WTC11 (cell line): ENCODE measurements around the gene FAM124B. TPM values are rescaled to one million over a fixed set of nuclear protein-coding genes. Genes with fewer than 3 reads are reported as not detected.

Experiments
- ATAC-seq: fragments of 200-7000 bp; cut with Tn5 transposase; 2 replicates; pipeline ENCODE4 v1.10.0; 2021; ENCODE audit warnings: mild to moderate bottlenecking, moderate library complexity
- CTCF ChIA-PET: fragments of 300-600 bp; sonication (Branson Sonifier 250); formaldehyde crosslinking; loops from one replicate; lab custom pipeline; 2021; ENCODE audit warnings: antibody characterized with exemption; lab: Charles Lee
- POLR2A ChIA-PET: fragments of 350-600 bp; sonication (Branson Sonifier 250); formaldehyde crosslinking; loops from one replicate; lab custom pipeline; 2021; ENCODE audit warnings: antibody characterized with exemption; lab: Charles Lee
- DNase-seq: peaks from one replicate; pipeline ENCODE4 v3.0.0; 2021; ENCODE audit warnings: low spot score
- H3K27ac Mint-ChIP-seq: 2 replicates; pipeline ENCODE4 v1.8.0; 2021; ENCODE audit warnings: mixed read lengths
- H3K27me3 Mint-ChIP-seq: 2 replicates; pipeline ENCODE4 v1.8.0; 2021; ENCODE audit warnings: low read depth, mild to moderate bottlenecking, moderate library complexity, mixed read lengths
- H3K36me3 Mint-ChIP-seq: 2 replicates; pipeline ENCODE4 v1.8.0; 2021; ENCODE audit warnings: mixed read lengths
- H3K4me1 Mint-ChIP-seq: 2 replicates; pipeline ENCODE4 v1.8.0; 2022; ENCODE audit warnings: mixed read lengths
- H3K4me3 Mint-ChIP-seq: 2 replicates; pipeline ENCODE4 v1.8.0; 2021; ENCODE audit warnings: mild to moderate bottlenecking, moderate library complexity, mixed read lengths
- H3K9me3 Mint-ChIP-seq: 2 replicates; pipeline ENCODE4 v1.8.0; 2021; ENCODE audit warnings: mixed read lengths
- ATF1 ChIP-seq: sonication (generic); formaldehyde crosslinking; IDR thresholded peaks from 2 replicates; pipeline ENCODE4 v1.8.1; 2023; ENCODE audit warnings: mild to moderate bottlenecking, moderate library complexity, missing genetic modification reagents
- HMGA2 ChIP-seq: fragments of 250-450 bp; sonication (Bioruptor Pico); IDR thresholded peaks from 2 replicates; pipeline ENCODE4 v1.4.0; 2021; ENCODE audit warnings: mild to moderate bottlenecking, moderate library complexity
- NFATC4 ChIP-seq: fragments of 250-450 bp; sonication (Bioruptor Pico); IDR thresholded peaks from 2 replicates; pipeline ENCODE4 v1.9.0; 2021; ENCODE audit warnings: mild to moderate bottlenecking
- NFE2L1 ChIP-seq: sonication (generic); formaldehyde crosslinking; IDR thresholded peaks from 2 replicates; pipeline ENCODE4 v1.8.1; 2023; ENCODE audit warnings: missing genetic modification reagents
- NR2C2 ChIP-seq: sonication (generic); formaldehyde crosslinking; IDR thresholded peaks from 2 replicates; pipeline ENCODE4 v1.8.0; 2022; ENCODE audit warnings: mild to moderate bottlenecking, missing genetic modification reagents
- PRRX2 ChIP-seq: fragments of 250-450 bp; sonication (Bioruptor Pico); IDR thresholded peaks from 2 replicates; pipeline ENCODE4 v1.8.0; 2021; ENCODE audit warnings: mild to moderate bottlenecking
- RELA ChIP-seq: sonication (generic); formaldehyde crosslinking; IDR thresholded peaks from 2 replicates; pipeline ENCODE4 v1.8.1; 2022; ENCODE audit warnings: missing genetic modification reagents, mild to moderate bottlenecking, borderline replicate concordance
- RORB ChIP-seq: fragments of 250-450 bp; sonication (Bioruptor Pico); IDR thresholded peaks from 2 replicates; pipeline ENCODE4 v1.9.0; 2021; ENCODE audit warnings: mild to moderate bottlenecking
- SP1 ChIP-seq: sonication (generic); formaldehyde crosslinking; conservative IDR thresholded peaks from 2 replicates; pipeline ENCODE4 v1.8.1; 2022; ENCODE audit warnings: missing genetic modification reagents
- TCF7 ChIP-seq: sonication (generic); formaldehyde crosslinking; IDR thresholded peaks from 2 replicates; pipeline ENCODE4 v1.8.0; 2022; ENCODE audit warnings: mild to moderate bottlenecking, low read depth, missing genetic modification reagents, moderate library complexity
- TEAD4 ChIP-seq: sonication (generic); formaldehyde crosslinking; IDR thresholded peaks from 2 replicates; pipeline ENCODE4 v1.8.0; 2022; ENCODE audit warnings: mild to moderate bottlenecking, missing genetic modification reagents
- ZNF121 ChIP-seq: sonication (generic); formaldehyde crosslinking; IDR thresholded peaks from 2 replicates; pipeline ENCODE4 v1.8.0; 2023; ENCODE audit warnings: missing genetic modification reagents
- total RNA-seq: library from RNA; stranded (reverse); gene quantifications from 3 replicates; pipeline ENCODE4 v1.2.3, GENCODE V29; 2021
- TF ChIP-seq, protein P1 (sequence below): fragments of 200-600 bp; IDR thresholded peaks from 2 replicates; pipeline ENCODE4 v1.8.0; 2022; ENCODE audit warnings: antibody characterized with exemption
- TF ChIP-seq, protein P2 (sequence below): sonication (generic); formaldehyde crosslinking; conservative IDR thresholded peaks from 2 replicates; pipeline ENCODE4 v1.8.1; 2022; ENCODE audit warnings: mild to moderate bottlenecking, missing genetic modification reagents
- TF ChIP-seq, protein P3 (sequence below): sonication (generic); formaldehyde crosslinking; IDR thresholded peaks from 2 replicates; pipeline ENCODE4 v1.8.1; 2023; ENCODE audit warnings: mild to moderate bottlenecking, missing genetic modification reagents, moderate library complexity
- TF ChIP-seq, protein P4 (sequence below): sonication (generic); formaldehyde crosslinking; IDR thresholded peaks from 2 replicates; pipeline ENCODE4 v1.8.1; 2023; ENCODE audit warnings: mild to moderate bottlenecking, missing genetic modification reagents, moderate library complexity
- TF ChIP-seq, protein P5 (sequence below): sonication (generic); formaldehyde crosslinking; IDR thresholded peaks from 2 replicates; pipeline ENCODE4 v1.8.1; 2023; ENCODE audit warnings: mild to moderate bottlenecking, moderate library complexity, missing genetic modification reagents
- TF ChIP-seq, protein P6 (sequence below): sonication (generic); formaldehyde crosslinking; IDR thresholded peaks from 2 replicates; pipeline ENCODE4 v1.8.0; 2022; ENCODE audit warnings: mild to moderate bottlenecking, missing genetic modification reagents
- TF ChIP-seq, protein P7 (sequence below): sonication (generic); formaldehyde crosslinking; IDR thresholded peaks from 2 replicates; pipeline ENCODE4 v1.8.0; 2023; ENCODE audit warnings: missing genetic modification reagents
- TF ChIP-seq, protein P8 (sequence below): fragments of 250-450 bp; sonication (Bioruptor Pico); IDR thresholded peaks from 2 replicates; pipeline ENCODE4 v1.9.0; 2021; ENCODE audit warnings: mild to moderate bottlenecking
- TF ChIP-seq, protein P9 (sequence below): fragments of 250-450 bp; sonication (Bioruptor Pico); conservative IDR thresholded peaks from 2 replicates; pipeline ENCODE4 v1.9.0; 2021; ENCODE audit warnings: mild to moderate bottlenecking

Gene FAM124B
- total RNA-seq, 1 experiment from 2014 or later, result 3.7 TPM

DNA sequence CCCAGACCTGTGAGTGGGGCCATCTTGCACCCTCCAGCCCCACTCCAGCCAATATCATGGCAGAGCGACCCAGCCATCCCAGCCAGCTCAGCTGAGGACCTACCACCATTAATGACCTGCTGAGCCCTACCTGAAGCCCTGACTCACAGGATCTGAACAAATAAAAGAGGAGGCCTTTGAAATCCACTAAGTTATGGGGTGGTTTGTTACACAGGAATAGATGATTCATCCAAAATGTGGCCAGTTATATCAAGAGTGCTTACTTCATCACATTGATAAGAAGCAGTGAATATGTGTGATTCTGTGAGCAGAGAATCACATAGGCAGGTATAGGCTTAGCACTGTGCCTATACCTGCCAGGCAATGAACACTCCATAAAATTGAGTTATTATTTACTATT, 34.7 kb upstream of the FAM124B start:
- no peak for DNase-seq
- TF ChIP-seq, protein P1, sequence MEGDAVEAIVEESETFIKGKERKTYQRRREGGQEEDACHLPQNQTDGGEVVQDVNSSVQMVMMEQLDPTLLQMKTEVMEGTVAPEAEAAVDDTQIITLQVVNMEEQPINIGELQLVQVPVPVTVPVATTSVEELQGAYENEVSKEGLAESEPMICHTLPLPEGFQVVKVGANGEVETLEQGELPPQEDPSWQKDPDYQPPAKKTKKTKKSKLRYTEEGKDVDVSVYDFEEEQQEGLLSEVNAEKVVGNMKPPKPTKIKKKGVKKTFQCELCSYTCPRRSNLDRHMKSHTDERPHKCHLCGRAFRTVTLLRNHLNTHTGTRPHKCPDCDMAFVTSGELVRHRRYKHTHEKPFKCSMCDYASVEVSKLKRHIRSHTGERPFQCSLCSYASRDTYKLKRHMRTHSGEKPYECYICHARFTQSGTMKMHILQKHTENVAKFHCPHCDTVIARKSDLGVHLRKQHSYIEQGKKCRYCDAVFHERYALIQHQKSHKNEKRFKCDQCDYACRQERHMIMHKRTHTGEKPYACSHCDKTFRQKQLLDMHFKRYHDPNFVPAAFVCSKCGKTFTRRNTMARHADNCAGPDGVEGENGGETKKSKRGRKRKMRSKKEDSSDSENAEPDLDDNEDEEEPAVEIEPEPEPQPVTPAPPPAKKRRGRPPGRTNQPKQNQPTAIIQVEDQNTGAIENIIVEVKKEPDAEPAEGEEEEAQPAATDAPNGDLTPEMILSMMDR, result no peak
- TF ChIP-seq TEAD4, result no peak
- TF ChIP-seq, protein P2, sequence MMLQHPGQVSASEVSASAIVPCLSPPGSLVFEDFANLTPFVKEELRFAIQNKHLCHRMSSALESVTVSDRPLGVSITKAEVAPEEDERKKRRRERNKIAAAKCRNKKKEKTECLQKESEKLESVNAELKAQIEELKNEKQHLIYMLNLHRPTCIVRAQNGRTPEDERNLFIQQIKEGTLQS (CRISPR knock-in tag), result no peak
- TF ChIP-seq ATF1 (CRISPR knock-in tag), result no peak
- TF ChIP-seq, protein P3, sequence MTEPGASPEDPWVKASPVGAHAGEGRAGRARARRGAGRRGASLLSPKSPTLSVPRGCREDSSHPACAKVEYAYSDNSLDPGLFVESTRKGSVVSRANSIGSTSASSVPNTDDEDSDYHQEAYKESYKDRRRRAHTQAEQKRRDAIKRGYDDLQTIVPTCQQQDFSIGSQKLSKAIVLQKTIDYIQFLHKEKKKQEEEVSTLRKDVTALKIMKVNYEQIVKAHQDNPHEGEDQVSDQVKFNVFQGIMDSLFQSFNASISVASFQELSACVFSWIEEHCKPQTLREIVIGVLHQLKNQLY (CRISPR knock-in tag), result no peak
- no peak for TF ChIP-seq RORB
- no peak for TF ChIP-seq NFE2L1
- no peak for TF ChIP-seq NR2C2
- no peak for TF ChIP-seq NFATC4
- no peak for TF ChIP-seq SP1 (CRISPR knock-in tag)
- ChIA-PET CTCF (no interaction called here), POLR2A (no interaction called here)
- no peak overlapping the region for H3K4me3 Mint-ChIP-seq
- peaks cover 28% of the 10 kb centered on the region for H3K9me3 Mint-ChIP-seq
- H3K27me3 Mint-ChIP-seq, result no peaks in the 10 kb centered on the region; the same call in 1 of the 2 replicates
- H3K27ac Mint-ChIP-seq, result no peak overlapping the region
- peaks cover 16% of the 10 kb centered on the region for H3K36me3 Mint-ChIP-seq
- H3K4me1 Mint-ChIP-seq, result peaks cover 48% of the 10 kb centered on the region
- ATAC-seq, result no peak

DNA sequence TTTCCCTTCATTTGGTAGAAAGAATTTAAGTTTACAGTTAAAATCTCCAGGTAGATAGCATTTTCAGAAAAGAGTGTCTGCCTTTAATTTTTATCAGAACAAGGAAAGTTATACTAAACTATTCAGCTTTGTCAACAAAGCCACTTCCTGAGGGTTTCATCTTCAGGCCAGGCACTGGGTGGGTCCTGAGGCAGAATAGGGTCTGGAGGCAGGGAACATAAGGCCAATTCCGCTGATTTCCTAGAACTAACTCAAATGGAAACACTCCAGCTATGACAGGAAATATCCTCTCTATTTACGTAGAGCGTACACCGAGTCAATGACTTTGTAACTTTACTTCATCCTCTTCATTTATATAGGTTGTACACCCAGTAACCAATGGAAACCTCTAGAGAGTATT, 32.7 kb upstream of the FAM124B start:
- Mint-ChIP-seq H3K36me3 (peaks cover 36% of the 10 kb centered on the region), H3K27ac (peak overlapping the region; percentile 100), H3K27me3 (peaks cover 3% of the 10 kb centered on the region; the same call in 1 of the 2 replicates), H3K9me3 (peaks cover 48% of the 10 kb centered on the region), H3K4me3 (no peak overlapping the region), H3K4me1 (peaks cover 45% of the 10 kb centered on the region)
- ChIA-PET CTCF (no interaction called here), POLR2A (no interaction called here)
- DNase-seq, result no peak
- TF ChIP-seq TEAD4, result no peak
- no peak for TF ChIP-seq RELA (CRISPR knock-in tag)
- TF ChIP-seq, protein P4, sequence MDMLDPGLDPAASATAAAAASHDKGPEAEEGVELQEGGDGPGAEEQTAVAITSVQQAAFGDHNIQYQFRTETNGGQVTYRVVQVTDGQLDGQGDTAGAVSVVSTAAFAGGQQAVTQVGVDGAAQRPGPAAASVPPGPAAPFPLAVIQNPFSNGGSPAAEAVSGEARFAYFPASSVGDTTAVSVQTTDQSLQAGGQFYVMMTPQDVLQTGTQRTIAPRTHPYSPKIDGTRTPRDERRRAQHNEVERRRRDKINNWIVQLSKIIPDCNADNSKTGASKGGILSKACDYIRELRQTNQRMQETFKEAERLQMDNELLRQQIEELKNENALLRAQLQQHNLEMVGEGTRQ (CRISPR knock-in tag), result no peak
- no peak for TF ChIP-seq HMGA2
- no peak for TF ChIP-seq ZNF121
- no peak for TF ChIP-seq TCF7 (CRISPR knock-in tag)
- TF ChIP-seq, protein P5, sequence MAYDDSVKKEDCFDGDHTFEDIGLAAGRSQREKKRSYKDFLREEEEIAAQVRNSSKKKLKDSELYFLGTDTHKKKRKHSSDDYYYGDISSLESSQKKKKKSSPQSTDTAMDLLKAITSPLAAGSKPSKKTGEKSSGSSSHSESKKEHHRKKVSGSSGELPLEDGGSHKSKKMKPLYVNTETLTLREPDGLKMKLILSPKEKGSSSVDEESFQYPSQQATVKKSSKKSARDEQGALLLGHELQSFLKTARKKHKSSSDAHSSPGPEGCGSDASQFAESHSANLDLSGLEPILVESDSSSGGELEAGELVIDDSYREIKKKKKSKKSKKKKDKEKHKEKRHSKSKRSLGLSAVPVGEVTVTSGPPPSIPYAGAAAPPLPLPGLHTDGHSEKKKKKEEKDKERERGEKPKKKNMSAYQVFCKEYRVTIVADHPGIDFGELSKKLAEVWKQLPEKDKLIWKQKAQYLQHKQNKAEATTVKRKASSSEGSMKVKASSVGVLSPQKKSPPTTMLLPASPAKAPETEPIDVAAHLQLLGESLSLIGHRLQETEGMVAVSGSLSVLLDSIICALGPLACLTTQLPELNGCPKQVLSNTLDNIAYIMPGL, result no peak
- TF ChIP-seq NFATC4, result no peak
- TF ChIP-seq, all 79 proteins: peak for 0
- no peak for ATAC-seq

DNA sequence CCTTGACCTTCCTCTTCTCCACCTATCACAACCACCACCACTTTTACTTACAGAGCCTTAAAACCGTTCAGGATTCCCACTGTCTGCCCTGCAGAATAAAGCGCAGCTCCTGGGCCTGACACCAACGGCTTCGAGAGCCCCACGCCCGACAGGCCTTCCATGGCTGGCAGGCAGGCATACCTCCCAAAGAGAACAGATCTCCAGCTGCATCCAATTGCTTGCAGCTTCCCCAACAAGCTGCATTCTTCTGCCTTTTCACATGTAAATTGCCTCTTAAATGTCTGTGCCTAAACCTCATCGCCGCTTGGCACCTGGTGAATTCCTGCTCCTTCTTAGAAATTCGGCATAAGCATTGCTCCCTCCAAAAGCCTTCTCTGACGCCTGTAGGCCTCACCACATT, 31.5 kb upstream of the FAM124B start:
- H3K27ac Mint-ChIP-seq, result peak overlapping the region; percentile 100
- ATAC-seq (peak; percentile 96), DNase-seq (peak; percentile 83)
- CTCF ChIA-PET, result interaction anchor here (0.6 to 1.4 kb wide), 7 partner anchors 9 to 463 kb away, joined by 3 to 9 read pairs (median 4); no protein-coding TSS in a partner anchor
- peak overlapping the region; percentile 61 for H3K4me3 Mint-ChIP-seq
- peaks cover 44% of the 10 kb centered on the region for H3K36me3 Mint-ChIP-seq
- peaks cover 48% of the 10 kb centered on the region for H3K9me3 Mint-ChIP-seq
- peaks cover 45% of the 10 kb centered on the region for H3K4me1 Mint-ChIP-seq
- POLR2A ChIA-PET, result interaction anchor here (0.5 to 1.0 kb wide), 6 partner anchors 9 to 1777 kb away, joined by 3 to 5 read pairs (median 3); partner anchors contain the start of gene FARSB
- H3K27me3 Mint-ChIP-seq, result peaks cover 3% of the 10 kb centered on the region; the same call in 1 of the 2 replicates
- TF ChIP-seq, protein P1, result no peak
- TF ChIP-seq PRRX2 (CRISPR knock-in tag), result no peak
- TF ChIP-seq, protein P6, sequence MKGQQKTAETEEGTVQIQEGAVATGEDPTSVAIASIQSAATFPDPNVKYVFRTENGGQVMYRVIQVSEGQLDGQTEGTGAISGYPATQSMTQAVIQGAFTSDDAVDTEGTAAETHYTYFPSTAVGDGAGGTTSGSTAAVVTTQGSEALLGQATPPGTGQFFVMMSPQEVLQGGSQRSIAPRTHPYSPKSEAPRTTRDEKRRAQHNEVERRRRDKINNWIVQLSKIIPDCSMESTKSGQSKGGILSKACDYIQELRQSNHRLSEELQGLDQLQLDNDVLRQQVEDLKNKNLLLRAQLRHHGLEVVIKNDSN, result peak; percentile 64
- TF ChIP-seq, protein P7, sequence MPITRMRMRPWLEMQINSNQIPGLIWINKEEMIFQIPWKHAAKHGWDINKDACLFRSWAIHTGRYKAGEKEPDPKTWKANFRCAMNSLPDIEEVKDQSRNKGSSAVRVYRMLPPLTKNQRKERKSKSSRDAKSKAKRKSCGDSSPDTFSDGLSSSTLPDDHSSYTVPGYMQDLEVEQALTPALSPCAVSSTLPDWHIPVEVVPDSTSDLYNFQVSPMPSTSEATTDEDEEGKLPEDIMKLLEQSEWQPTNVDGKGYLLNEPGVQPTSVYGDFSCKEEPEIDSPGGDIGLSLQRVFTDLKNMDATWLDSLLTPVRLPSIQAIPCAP (CRISPR knock-in tag), result no peak
- TF ChIP-seq, protein P8, sequence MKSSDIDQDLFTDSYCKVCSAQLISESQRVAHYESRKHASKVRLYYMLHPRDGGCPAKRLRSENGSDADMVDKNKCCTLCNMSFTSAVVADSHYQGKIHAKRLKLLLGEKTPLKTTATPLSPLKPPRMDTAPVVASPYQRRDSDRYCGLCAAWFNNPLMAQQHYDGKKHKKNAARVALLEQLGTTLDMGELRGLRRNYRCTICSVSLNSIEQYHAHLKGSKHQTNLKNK (CRISPR knock-in tag), result no peak
- peak; percentile 53; the same call in 1 of the 2 replicates for TF ChIP-seq SP1 (CRISPR knock-in tag)
- TF ChIP-seq, protein P9, sequence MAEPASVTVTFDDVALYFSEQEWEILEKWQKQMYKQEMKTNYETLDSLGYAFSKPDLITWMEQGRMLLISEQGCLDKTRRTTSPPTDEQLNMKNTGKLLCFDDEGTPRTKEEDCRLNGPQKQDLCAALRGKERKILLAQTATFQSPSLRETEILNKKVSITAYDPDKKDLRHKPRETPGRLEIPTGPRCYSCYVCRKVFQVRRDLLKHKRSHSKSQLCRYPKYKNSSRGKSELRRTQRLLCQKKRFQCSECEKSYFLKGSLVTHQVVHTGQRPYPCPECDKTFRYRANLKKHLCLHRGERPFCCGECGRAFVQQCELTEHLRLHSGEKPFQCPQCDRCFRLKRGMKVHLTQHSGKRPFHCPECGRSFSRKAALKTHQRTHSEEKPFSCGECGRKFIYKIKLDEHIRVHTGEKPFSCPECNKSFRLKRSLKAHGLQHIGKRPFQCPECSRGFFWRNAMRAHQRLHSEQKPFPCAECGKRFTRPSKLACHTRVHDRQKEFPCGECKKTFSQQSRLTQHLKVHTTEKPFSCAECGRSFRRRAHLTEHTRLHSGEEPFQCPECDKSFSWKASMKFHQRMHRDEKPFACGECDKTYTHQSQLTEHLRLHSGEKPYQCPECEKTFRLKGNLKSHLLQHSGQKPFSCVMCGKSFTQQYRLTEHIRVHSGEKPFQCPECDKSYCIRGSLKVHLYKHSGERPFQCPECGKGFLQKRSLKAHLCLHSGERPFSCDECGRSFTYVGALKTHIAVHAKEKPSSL, result no peak
- peak; percentile 77 for TF ChIP-seq TEAD4
